HG02884 (cell line): Measurements from ENCODE around the gene HCFC1.

Experiments
- ATAC-seq: cut with Tn5 transposase; IDR thresholded peaks from one replicate; pipeline ENCODE4 v1.9.1; 2021; ENCODE audit warnings: mild to moderate bottlenecking, moderate library complexity; ENCODE audit not compliant: unreplicated experiment

HCFC1 gene

GRCh38 chrX:153959649-153960048 lies 12.0 kb downstream of the HCFC1 start:
- ATAC-seq: no peak

DNA sequence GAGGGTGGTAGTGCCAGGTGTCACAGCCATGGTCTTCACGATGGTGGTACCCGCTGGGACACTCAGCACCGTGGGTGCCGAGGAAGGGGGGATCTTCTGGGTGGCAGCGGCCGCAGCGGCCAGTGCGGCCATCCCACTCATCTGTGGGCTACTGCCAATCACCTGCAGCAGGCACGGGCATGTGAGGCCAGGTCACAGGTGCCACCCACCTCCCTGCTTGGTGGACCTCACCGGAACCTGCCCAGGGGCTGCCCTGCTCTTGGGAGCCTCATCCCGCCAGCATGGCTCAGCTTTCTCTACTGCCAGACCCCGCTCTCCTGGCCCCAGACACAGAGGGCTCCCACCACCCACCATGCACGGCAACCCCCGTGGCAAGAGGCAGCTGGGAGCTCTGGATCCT lies 13.0 kb downstream of the HCFC1 start:
- ATAC-seq: no peak

GRCh38 chrX:153957224-153957623 lies 14.4 kb downstream of the HCFC1 start:
- no peak for ATAC-seq

- ATAC-seq: no peak
These were observed 15.3 kb downstream of the HCFC1 start for GRCh38 chrX:153956044-153956907.

- ATAC-seq: no peak
These were observed 16.3 kb downstream of the HCFC1 start for GRCh38 chrX:153955228-153955732.

- no peak for ATAC-seq
These were observed 16.9 kb downstream of the HCFC1 start for GRCh38 chrX:153954558-153955227.

DNA sequence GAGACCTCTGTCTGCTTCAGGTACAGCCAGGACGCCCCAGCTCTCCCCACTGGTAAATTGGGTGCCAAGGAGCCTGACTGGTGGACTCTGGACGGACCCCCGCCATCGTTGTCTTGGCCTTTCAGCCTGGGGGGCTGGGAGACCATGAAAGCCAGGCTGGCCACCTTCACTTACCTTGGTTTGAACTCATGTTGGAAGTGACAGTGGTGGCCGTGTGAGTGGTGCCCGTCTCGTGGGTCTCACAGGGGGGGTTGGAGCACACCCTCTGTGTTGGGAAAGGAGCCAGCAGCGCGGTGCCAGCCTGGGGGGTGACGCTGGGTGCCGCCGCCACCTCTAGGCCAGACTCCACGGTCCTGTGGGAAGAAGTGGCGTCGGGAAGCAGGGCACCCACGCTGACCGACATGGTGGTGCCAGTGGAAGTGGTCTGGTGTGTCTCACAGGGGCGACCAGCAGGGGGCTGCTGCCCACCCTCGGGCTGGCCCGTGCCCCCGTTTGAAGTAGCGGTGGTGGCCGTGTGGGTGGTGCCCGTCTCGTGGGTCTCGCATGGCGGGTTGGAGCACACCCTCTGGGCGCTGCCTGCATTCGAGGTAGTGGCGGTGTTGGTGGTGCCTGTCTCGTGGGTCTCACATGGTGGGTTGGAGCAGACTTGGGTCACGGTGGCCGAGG lies 17.6 kb downstream of the HCFC1 start:
- no peak for ATAC-seq

GRCh38 chrX:153953342-153953830 lies 18.2 kb downstream of the HCFC1 start:
- ATAC-seq: no peak

GRCh38 chrX:153952373-153953026 lies 19.1 kb downstream of the HCFC1 start:
- no peak for ATAC-seq

GRCh38 chrX:153951683-153952372 lies 19.8 kb downstream of the HCFC1 start:
- no peak for ATAC-seq

DNA sequence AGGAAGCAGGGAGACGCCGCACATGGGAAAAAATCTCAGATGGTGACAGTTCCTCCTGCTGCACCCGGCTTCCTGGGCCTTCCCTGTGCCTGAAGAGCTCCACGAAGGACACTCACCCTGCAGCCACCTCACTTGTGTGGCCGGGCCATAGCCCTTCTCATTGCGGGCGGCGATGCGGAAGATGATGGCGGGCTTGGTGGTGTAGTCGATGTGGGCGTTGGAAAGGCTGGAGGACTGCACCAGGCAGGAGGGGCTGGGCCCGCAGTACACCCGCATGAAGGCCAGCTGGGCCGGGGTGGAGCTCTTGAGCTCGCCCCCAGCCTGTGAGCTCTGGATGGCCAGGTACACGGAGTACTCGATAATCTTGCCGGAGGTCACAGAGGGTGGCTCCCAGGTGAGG lies 21.5 kb downstream of the HCFC1 start:
- no peak for ATAC-seq

DNA sequence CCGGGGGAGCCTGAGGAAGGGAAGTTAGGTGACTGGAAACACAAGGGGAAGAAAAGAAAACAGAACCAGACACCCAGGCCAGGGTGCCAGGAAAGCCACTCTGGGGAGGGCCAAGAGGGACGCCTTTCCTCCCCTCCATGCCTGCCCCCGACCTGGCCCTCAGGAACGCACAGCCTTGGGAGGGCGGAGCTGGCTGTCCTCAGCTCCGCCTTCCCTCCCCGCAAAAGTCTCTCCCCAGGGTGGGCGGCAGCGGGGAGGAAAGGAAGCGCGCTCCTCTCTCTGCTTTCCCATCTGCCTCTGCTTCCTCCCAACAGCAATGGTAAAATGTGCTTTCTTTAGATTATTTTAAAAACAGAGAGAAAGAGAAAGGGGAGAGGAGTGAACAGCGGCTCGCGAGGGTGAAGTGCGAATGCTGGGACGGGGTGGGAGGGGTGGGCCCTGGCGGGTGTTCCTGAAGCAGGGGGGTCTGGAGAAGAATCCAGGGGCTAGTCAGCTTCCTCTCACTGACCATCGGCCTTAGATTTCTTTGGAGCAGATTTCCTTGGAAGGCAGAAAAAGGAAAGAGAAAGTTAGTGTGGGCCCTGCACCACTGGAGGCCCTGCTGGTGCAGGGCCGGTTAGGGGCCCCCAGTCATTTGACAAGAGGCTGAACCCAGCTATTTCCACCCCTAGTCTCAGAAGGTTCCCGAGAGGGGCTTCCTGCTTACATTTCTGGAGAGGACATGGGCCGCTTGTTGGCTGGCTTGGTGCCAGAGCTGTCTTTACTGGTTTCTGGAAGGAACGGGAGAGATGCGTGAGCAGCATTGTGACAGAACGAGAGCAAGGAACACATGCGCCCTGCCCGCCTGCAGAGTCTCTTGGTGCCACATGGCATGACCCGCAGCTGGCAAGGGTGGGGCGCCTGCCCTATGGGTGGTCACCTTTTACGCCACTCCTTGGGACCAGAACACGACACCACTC lies 22.5 kb downstream of the HCFC1 start:
- no peak for ATAC-seq

- ATAC-seq: no peak
These were observed 23.6 kb downstream of the HCFC1 start for GRCh38 chrX:153948002-153948466.

GRCh38 chrX:153947009-153947769 lies 24.4 kb downstream of the HCFC1 start:
- no peak for ATAC-seq

GRCh38 chrX:153945956-153946943 lies 25.4 kb downstream of the HCFC1 start:
- no peak for ATAC-seq

DNA sequence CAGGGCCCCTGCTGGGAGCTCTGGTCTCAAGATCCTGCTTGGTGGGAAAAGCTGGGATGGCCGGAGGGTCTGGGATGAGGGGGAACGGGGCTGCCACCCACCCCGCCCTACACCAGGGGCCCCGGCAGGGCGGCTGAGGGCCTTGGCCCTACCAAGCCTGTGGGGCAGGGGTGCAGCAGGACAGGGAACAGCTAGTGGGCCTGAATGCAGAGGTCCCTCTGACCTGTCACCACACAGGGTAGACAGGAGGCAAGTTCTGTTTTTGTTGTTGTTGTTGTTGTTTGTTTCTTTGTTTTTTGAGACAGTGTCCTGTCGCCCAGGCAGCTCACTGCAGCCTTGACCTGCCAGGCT lies 26.8 kb downstream of the HCFC1 start:
- ATAC-seq: no peak

DNA sequence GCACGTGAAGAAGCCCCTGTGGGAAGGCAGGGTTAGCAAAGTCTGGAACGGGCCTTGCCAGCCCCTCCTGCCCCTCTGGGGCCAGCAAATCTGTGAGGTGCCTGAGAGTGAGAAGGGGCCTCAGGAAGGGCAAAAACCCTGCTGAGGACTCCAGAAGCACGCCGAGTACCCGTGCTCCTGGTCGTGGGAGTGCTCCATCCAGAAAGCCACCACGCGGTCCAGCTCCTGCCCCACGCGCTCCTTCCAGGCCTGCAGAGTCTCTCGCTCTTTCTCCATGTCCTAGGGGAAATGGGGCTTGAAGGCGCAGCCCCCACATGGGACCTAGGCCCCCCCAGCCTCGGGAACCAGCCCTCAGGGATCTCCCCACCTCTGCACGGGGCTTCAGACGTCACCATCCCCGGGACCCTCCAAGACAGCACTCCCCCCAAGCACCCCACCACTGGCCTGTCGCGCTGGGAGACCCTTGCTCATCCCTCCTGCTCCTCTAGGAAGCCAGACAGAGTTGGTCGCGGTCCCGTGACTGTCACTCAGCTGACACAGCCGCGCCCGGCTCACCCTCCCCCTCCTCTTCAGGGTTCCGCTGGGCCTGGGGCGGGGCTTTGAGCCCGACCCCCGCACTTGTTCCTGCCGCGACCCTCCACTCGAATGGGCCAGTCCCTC lies 27.3 kb downstream of the HCFC1 start, which contains the start of gene RENBP:
RENBP (minus strand) TSS at position 504 of the 660 bp plus-strand sequence; CDS start at position 471, 33 bp downstream.
- no peak for ATAC-seq
